Endodermal cell (in vitro differentiated cells): Measurements from ENCODE around the gene TOR1A. TPM values are rescaled to one million over a fixed set of nuclear protein-coding genes. Genes with fewer than 3 reads are reported as not detected.

Experiments
- DNase-seq: peaks from one replicate; pipeline ENCODE4 v3.0.0-alpha.2; 2017
- H3K27ac ChIP-seq: 2 replicates; pipeline ENCODE4 v1.5.1; 2013; ENCODE audit warnings: mild to moderate bottlenecking, low read depth, low read length, moderate library complexity
- H3K27me3 ChIP-seq: 2 replicates; pipeline ENCODE4 v1.6.1; 2013; ENCODE audit warnings: mild to moderate bottlenecking, low read length, moderate library complexity; ENCODE audit not compliant: insufficient read depth, control insufficient read depth, poor library complexity, severe bottlenecking
- H3K36me3 ChIP-seq: 2 replicates; pipeline ENCODE4 v1.7.0; 2013; ENCODE audit warnings: mild to moderate bottlenecking, low read length, moderate library complexity; ENCODE audit not compliant: control insufficient read depth, insufficient read depth
- H3K4me1 ChIP-seq: one replicate; pipeline ENCODE4 v1.7.0; 2013; ENCODE audit warnings: low read length; ENCODE audit not compliant: control insufficient read depth, insufficient read depth
- H3K4me3 ChIP-seq: 2 replicates; pipeline ENCODE4 v1.5.1; 2013; ENCODE audit warnings: mild to moderate bottlenecking, low read length, moderate library complexity
- H3K9ac ChIP-seq: 2 replicates; pipeline ENCODE4 v1.6.1; 2013; ENCODE audit warnings: mild to moderate bottlenecking, low read length, moderate library complexity; ENCODE audit not compliant: poor library complexity, severe bottlenecking; ENCODE audit errors: extremely low read depth
- H3K9me3 ChIP-seq: 2 replicates; pipeline ENCODE4 v1.6.1; 2013; ENCODE audit warnings: mild to moderate bottlenecking, low read length, moderate library complexity; ENCODE audit not compliant: control insufficient read depth
- H3K27ac Mint-ChIP-seq: 2 replicates; pipeline ENCODE4 v1.8.0; 2020; ENCODE audit warnings: mixed read lengths
- H3K27me3 Mint-ChIP-seq: 2 replicates; pipeline ENCODE4 v1.8.0; 2021; ENCODE audit warnings: mild to moderate bottlenecking, mixed read lengths; ENCODE audit not compliant: insufficient read depth
- H3K36me3 Mint-ChIP-seq: 2 replicates; pipeline ENCODE4 v1.8.0; 2020; ENCODE audit warnings: low read depth, mixed read lengths
- H3K4me1 Mint-ChIP-seq: 2 replicates; pipeline ENCODE4 v1.8.0; 2020; ENCODE audit warnings: mixed read lengths
- H3K4me3 Mint-ChIP-seq: 2 replicates; pipeline ENCODE4 v1.8.0; 2020; ENCODE audit warnings: mild to moderate bottlenecking, moderate library complexity, mixed read lengths
- H3K9me3 Mint-ChIP-seq: 2 replicates; pipeline ENCODE4 v1.8.0; 2020; ENCODE audit warnings: mild to moderate bottlenecking, mixed read lengths
- WGBS, 2 experiments: methylation state at CpG; one replicate each; pipeline versions ENCODE4 v1.1.5 to v1.1.7; 2013; ENCODE audit warnings: missing lambda C conversion rate in 2 of 2, mixed read lengths in 1 of 2; ENCODE audit not compliant: insufficient coverage in 1 of 2, insufficient read length in 1 of 2; 5-methylcytosine and 5-hydroxymethylcytosine counted together
- total RNA-seq, 2 donors: library from RNA; stranded (reverse); fragmentation: NEBNext Ultra II Directional in 1 of 2; extraction: Animal tissue kit (Norgen Biotek cat#: 25700) in 1 of 2; gene quantifications; 2 replicates in 1 of 2; 3 replicates in 1 of 2; pipeline ENCODE4 v1.2.1, GENCODE V29; 2021
- TF ChIP-seq, protein P1 (sequence below): fragments of 200-600 bp; sonication (generic); conservative IDR thresholded peaks from 2 replicates; pipeline ENCODE4 v1.5.0; 2021; ENCODE audit warnings: antibody characterized with exemption, mild to moderate bottlenecking

Gene TOR1A
- total RNA-seq, 2 donors from 2014 or later, result 48.4 to 49.9 TPM

DNA sequence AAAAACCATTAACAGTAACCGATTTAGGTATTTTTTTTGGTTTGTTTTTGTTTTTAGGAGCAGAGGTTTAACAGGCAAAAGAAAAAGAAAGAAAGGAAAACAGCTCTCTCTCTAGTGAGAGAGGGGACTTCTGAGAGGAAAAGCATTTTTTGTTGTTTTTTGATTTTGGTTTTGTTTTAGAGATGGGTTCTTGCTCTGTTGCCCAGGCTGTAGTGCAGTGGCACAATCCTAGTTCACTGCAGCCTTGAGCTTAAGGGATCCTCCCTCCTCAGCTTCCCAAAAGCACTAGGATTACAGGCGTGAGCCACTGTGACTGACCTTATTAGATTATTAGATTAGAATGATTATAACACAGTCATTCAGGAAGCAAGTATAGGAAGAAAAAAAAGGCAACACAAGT lies 21.4 kb upstream of the TOR1A start:
- DNase-seq, result no peak

DNA sequence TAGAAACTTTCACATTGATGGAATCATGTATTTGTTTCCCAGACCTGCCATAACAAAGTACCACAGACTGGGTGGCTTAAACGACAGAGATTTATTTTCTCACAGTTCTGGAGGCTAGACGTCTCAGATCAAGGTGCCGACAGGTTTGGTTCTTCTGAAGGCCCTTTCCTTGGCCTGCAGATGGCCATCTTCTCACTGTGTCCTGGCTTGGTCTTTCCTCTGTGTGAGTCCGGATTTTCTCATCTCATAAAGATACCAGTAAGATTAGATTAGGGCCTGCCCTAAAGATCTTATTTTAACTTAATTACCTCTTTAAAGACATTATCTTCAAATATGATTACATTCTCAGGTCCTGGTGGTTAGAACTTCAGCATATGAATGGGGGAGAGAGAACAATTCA lies 17.1 kb upstream of the TOR1A start:
- Mint-ChIP-seq H3K4me1 (peaks cover 19% of the 10 kb centered on the region), H3K4me3 (no peak overlapping the region), H3K27me3 (no peaks in the 10 kb centered on the region), H3K36me3 (peaks cover 7% of the 10 kb centered on the region), H3K9me3 (no peaks in the 10 kb centered on the region), H3K27ac (no peak overlapping the region)
- DNase-seq, result no peak
- Histone ChIP-seq H3K27me3 (no peaks in the 10 kb centered on the region), H3K9ac (no peak overlapping the region), H3K4me1 (no peaks in the 10 kb centered on the region), H3K36me3 (peaks cover 6% of the 10 kb centered on the region), H3K4me3 (no peak overlapping the region), H3K9me3 (no peaks in the 10 kb centered on the region), H3K27ac (peak overlapping the region; percentile 60)
- TF ChIP-seq, protein P1, sequence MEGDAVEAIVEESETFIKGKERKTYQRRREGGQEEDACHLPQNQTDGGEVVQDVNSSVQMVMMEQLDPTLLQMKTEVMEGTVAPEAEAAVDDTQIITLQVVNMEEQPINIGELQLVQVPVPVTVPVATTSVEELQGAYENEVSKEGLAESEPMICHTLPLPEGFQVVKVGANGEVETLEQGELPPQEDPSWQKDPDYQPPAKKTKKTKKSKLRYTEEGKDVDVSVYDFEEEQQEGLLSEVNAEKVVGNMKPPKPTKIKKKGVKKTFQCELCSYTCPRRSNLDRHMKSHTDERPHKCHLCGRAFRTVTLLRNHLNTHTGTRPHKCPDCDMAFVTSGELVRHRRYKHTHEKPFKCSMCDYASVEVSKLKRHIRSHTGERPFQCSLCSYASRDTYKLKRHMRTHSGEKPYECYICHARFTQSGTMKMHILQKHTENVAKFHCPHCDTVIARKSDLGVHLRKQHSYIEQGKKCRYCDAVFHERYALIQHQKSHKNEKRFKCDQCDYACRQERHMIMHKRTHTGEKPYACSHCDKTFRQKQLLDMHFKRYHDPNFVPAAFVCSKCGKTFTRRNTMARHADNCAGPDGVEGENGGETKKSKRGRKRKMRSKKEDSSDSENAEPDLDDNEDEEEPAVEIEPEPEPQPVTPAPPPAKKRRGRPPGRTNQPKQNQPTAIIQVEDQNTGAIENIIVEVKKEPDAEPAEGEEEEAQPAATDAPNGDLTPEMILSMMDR, result peak; percentile 31
- 81 to 87% methylated on average over 3 to 4 of the region's 4 CpGs for WGBS, 2 experiments

More for the DNA sequence above, 21.4 kb upstream of the TOR1A start:
- Histone ChIP-seq H3K9me3 (no peaks in the 10 kb centered on the region), H3K4me3 (no peak overlapping the region), H3K9ac (no peak overlapping the region), H3K36me3 (no peaks in the 10 kb centered on the region), H3K27me3 (no peaks in the 10 kb centered on the region), H3K27ac (no peak overlapping the region), H3K4me1 (no peaks in the 10 kb centered on the region)
- Mint-ChIP-seq H3K27me3 (no peaks in the 10 kb centered on the region), H3K36me3 (peaks cover 3% of the 10 kb centered on the region), H3K4me3 (no peak overlapping the region), H3K27ac (no peak overlapping the region), H3K4me1 (peaks cover 6% of the 10 kb centered on the region), H3K9me3 (no peaks in the 10 kb centered on the region)
- TF ChIP-seq, protein P1, result no peak
- 89 to 100% methylated on average over 1 of the region's 2 CpGs for WGBS, 2 experiments

DNA sequence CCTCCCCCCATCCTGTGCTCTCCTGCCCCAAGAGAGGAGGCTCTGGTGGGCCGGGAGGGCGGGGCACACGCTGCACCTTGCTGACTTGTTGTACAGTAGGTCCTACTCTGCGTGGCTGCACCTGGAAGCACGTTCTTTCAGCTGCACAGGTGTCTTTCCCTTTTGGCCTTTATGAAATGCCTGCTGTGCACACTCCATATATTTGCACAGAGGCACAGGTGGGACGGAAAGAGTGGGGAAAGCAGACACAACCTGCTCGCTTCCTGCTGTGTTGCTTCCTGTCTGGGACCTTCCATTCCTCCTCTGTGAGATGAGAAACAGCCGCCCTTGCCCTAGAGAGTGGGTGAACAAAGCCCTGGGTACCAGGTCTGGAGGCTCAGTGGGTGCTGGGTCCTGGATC lies 16.1 kb upstream of the TOR1A start:
- Histone ChIP-seq H3K36me3 (peaks cover 6% of the 10 kb centered on the region), H3K9ac (no peak overlapping the region), H3K27me3 (no peaks in the 10 kb centered on the region), H3K27ac (no peak overlapping the region), H3K4me1 (no peaks in the 10 kb centered on the region), H3K4me3 (no peak overlapping the region), H3K9me3 (no peaks in the 10 kb centered on the region)
- 92 to 96% methylated on average over 5 to 8 of the region's 8 CpGs for WGBS, 2 experiments
- no peak for DNase-seq
- H3K27ac Mint-ChIP-seq, result no peak overlapping the region
- H3K9me3 Mint-ChIP-seq, result no peaks in the 10 kb centered on the region
- H3K27me3 Mint-ChIP-seq, result peaks cover under 1% of the 10 kb centered on the region
- H3K36me3 Mint-ChIP-seq, result peaks cover 7% of the 10 kb centered on the region
- no peak overlapping the region for H3K4me3 Mint-ChIP-seq
- TF ChIP-seq, protein P1, result no peak
- peaks cover 22% of the 10 kb centered on the region for H3K4me1 Mint-ChIP-seq
